ENCODE data around the gene FLNC. TPM values are rescaled to one million over a fixed set of nuclear protein-coding genes. Genes with fewer than 3 reads are reported as not detected.
A peak's percentile ranks its signal among the peaks of the same experiment; 100 is the strongest.

The FLNC gene
- 108 and 128 TPM in 2 replicates for total RNA-seq (2022)
- Bru-seq, nascent RNA, result percentile 67 among the genes with signal in this experiment
- percentile 73 among the genes with signal in this experiment for BruChase-seq, experiment 1, labeled RNA remaining after a 2-hour chase
- BruChase-seq, experiment 2, labeled RNA remaining after a 6-hour chase, result percentile 93 among the genes with signal in this experiment
- long read RNA-seq, full-length matches to known transcripts, result 3 of 103 reads
- long read RNA-seq, partial matches to known transcripts, result 86 of 103 reads
- long read RNA-seq, other reads (novel, unspliced or antisense), result 14 of 103 reads

- H3K4me1 Mint-ChIP-seq (ENCODE audit: low read depth, unreplicated experiment), result peaks cover 33% of the 10 kb centered on the region
- Histone ChIP-seq H3K9me3 (no peaks in the 10 kb centered on the region), H3K4me1 (peaks cover 43% of the 10 kb centered on the region), H3K4me3 (ENCODE audit: low read depth, low read length) (peak within 1 kb of the TSS; percentile 74), H3K27me3 (replicated peaks; ENCODE audit: control insufficient read depth, insufficient read depth, low read length) (no peaks in the 10 kb centered on the region), H3K36me3 (ENCODE audit: control insufficient read depth, insufficient read depth, low read length) (no peaks in the 10 kb centered on the region)
- TF ChIP-seq CTCF (IDR thresholded peaks at IDR 0.05; ENCODE audit: insufficient read depth in 1 of 2, low read depth in 1 of 2, low read length in 1 of 2, severe bottlenecking in 1 of 2, unreplicated experiment in 1 of 2), result no peak
- H3K9me3 Mint-ChIP-seq (ENCODE audit: unreplicated experiment), result no peaks in the 10 kb centered on the region
- POLR2A ChIA-PET, result no interaction called here
- H3K27me3 Mint-ChIP-seq (ENCODE audit: insufficient read depth, unreplicated experiment), result no peaks in the 10 kb centered on the region
- intact Hi-C loops (cut with micrococcal nuclease; ENCODE audit: unreplicated experiment), result loop anchor here (2.0 to 5.0 kb wide), 2 partner anchors 32 to 38 kb away; partner anchors contain the start of genes ATP6V1F and CCDC136
- peak; percentile 61 to 71 for DNase-seq
- H3K4me3 Mint-ChIP-seq (ENCODE audit: unreplicated experiment), result peak within 1 kb of the TSS; percentile 75
- TSS peak; percentile 81 for BruUV-seq (replicated peaks)
- CTCF ChIA-PET, result interaction anchor here (1.1 kb wide), 1 partner anchor 11 kb away, joined by 6 read pairs; no protein-coding TSS in a partner anchor
- peak within 1 kb of the TSS; percentile 42 for H3K27ac Mint-ChIP-seq (ENCODE audit: unreplicated experiment)
- peaks cover 12% of the 10 kb centered on the region for H3K36me3 Mint-ChIP-seq (ENCODE audit: insufficient read depth, unreplicated experiment)
These were observed at the start of gene FLNC for GRCh38 chr7:128830231-128831177. Gene FLNC, plus strand, starts transcription at chr7:128830406. Its CDS starts 232 bp downstream, at chr7:128830638.

- Histone ChIP-seq H3K36me3 (ENCODE audit: control insufficient read depth, insufficient read depth, low read length) (no peaks in the 10 kb centered on the region), H3K4me3 (ENCODE audit: low read depth, low read length) (no peak overlapping the region), H3K9me3 (peaks cover 8% of the 10 kb centered on the region; the same call in 1 of the 2 replicates), H3K4me1 (no peaks in the 10 kb centered on the region), H3K27me3 (replicated peaks; ENCODE audit: control insufficient read depth, insufficient read depth, low read length) (no peaks in the 10 kb centered on the region)
- intact Hi-C loops (cut with micrococcal nuclease; ENCODE audit: unreplicated experiment), result no loop called here
- TF ChIP-seq CTCF (IDR thresholded peaks at IDR 0.05; ENCODE audit: insufficient read depth in 1 of 2, low read depth in 1 of 2, low read length in 1 of 2, severe bottlenecking in 1 of 2, unreplicated experiment in 1 of 2), result no peak
- no TSS peak for BruUV-seq (replicated peaks)
- Mint-ChIP-seq H3K27me3 (ENCODE audit: insufficient read depth, unreplicated experiment) (peaks cover 2% of the 10 kb centered on the region), H3K4me1 (ENCODE audit: low read depth, unreplicated experiment) (no peaks in the 10 kb centered on the region), H3K9me3 (ENCODE audit: unreplicated experiment) (peaks cover 19% of the 10 kb centered on the region), H3K27ac (ENCODE audit: unreplicated experiment) (no peak overlapping the region), H3K36me3 (ENCODE audit: insufficient read depth, unreplicated experiment) (peaks cover 18% of the 10 kb centered on the region), H3K4me3 (ENCODE audit: unreplicated experiment) (no peak overlapping the region)
- ChIA-PET POLR2A (no interaction called here), CTCF (no interaction called here)
- DNase-seq, result no peak
These were observed 49.1 kb upstream of the FLNC start for GRCh38 chr7:128781126-128781525.

GRCh38 chr7:128781851-128782250 is 48.4 kb upstream of the FLNC start:
- no peak for DNase-seq
- H3K36me3 ChIP-seq (ENCODE audit: control insufficient read depth, insufficient read depth, low read length), result no peaks in the 10 kb centered on the region
- Mint-ChIP-seq H3K9me3 (ENCODE audit: unreplicated experiment) (peaks cover 17% of the 10 kb centered on the region), H3K27ac (ENCODE audit: unreplicated experiment) (no peak overlapping the region), H3K4me3 (ENCODE audit: unreplicated experiment) (no peak overlapping the region), H3K36me3 (ENCODE audit: insufficient read depth, unreplicated experiment) (peaks cover 11% of the 10 kb centered on the region), H3K27me3 (ENCODE audit: insufficient read depth, unreplicated experiment) (peaks cover 4% of the 10 kb centered on the region), H3K4me1 (ENCODE audit: low read depth, unreplicated experiment) (no peaks in the 10 kb centered on the region)
- TF ChIP-seq CTCF (IDR thresholded peaks at IDR 0.05; ENCODE audit: insufficient read depth in 1 of 2, low read depth in 1 of 2, low read length in 1 of 2, severe bottlenecking in 1 of 2, unreplicated experiment in 1 of 2), result no peak
- CTCF ChIA-PET, result no interaction called here
- no peaks in the 10 kb centered on the region for H3K4me1 ChIP-seq
- H3K27me3 ChIP-seq (replicated peaks; ENCODE audit: control insufficient read depth, insufficient read depth, low read length), result no peaks in the 10 kb centered on the region
- H3K9me3 ChIP-seq, result peaks cover 8% of the 10 kb centered on the region; the same call in 1 of the 2 replicates
- POLR2A ChIA-PET, result no interaction called here
- BruUV-seq (replicated peaks), result no TSS peak
- intact Hi-C loops (cut with micrococcal nuclease; ENCODE audit: unreplicated experiment), result no loop called here
- no peak overlapping the region for H3K4me3 ChIP-seq (ENCODE audit: low read depth, low read length)

Data from Caco-2 (cell line).